SJSA1 (cell line): ENCODE data around the gene C16orf87. TPM values are rescaled to one million over a fixed set of nuclear protein-coding genes. Genes with fewer than 3 reads are reported as not detected.

Experiments
- DNase-seq, 2 experiments: peaks; one replicate each; pipeline ENCODE4 v3.0.0-alpha.2; 2015 to 2020; ENCODE audit warnings: low spot score in 2 of 2, low read depth in 1 of 2
- H3K27ac ChIP-seq: fragments of 250-450 bp; sonication (Bioruptor Pico); 2 replicates; pipeline ENCODE4 v1.5.1; 2020; ENCODE audit warnings: mild to moderate bottlenecking, moderate library complexity
- H3K27me3 ChIP-seq: fragments of 250-450 bp; sonication (Bioruptor Pico); replicated peaks from 2 replicates; pipeline ENCODE4 v1.5.1; 2020; ENCODE audit warnings: mild to moderate bottlenecking, moderate library complexity
- H3K36me3 ChIP-seq: fragments of 250-450 bp; sonication (Bioruptor Pico); 2 replicates; pipeline ENCODE4 v1.5.1; 2020; ENCODE audit warnings: mild to moderate bottlenecking
- H3K4me1 ChIP-seq: fragments of 250-450 bp; sonication (Bioruptor Pico); replicated peaks from 2 replicates; pipeline ENCODE4 v1.6.1; 2021; ENCODE audit warnings: mild to moderate bottlenecking
- H3K4me3 ChIP-seq: fragments of 250-450 bp; sonication (Bioruptor Pico); 2 replicates; pipeline ENCODE4 v1.5.1; 2020; ENCODE audit warnings: mild to moderate bottlenecking
- H3K9me3 ChIP-seq: fragments of 250-450 bp; sonication (Bioruptor Pico); replicated peaks from 2 replicates; pipeline ENCODE4 v1.5.1; 2020; ENCODE audit warnings: mild to moderate bottlenecking
- total RNA-seq: library from RNA; depleted of rRNA; stranded (reverse); fragments of >200 nt; shearing (Covaris generic); gene quantifications from 2 replicates; pipeline ENCODE4 v1.2.3, GENCODE V29; 2014

Gene C16orf87
- total RNA-seq, 1 experiment from 2014 or later = 33.9 TPM

DNA sequence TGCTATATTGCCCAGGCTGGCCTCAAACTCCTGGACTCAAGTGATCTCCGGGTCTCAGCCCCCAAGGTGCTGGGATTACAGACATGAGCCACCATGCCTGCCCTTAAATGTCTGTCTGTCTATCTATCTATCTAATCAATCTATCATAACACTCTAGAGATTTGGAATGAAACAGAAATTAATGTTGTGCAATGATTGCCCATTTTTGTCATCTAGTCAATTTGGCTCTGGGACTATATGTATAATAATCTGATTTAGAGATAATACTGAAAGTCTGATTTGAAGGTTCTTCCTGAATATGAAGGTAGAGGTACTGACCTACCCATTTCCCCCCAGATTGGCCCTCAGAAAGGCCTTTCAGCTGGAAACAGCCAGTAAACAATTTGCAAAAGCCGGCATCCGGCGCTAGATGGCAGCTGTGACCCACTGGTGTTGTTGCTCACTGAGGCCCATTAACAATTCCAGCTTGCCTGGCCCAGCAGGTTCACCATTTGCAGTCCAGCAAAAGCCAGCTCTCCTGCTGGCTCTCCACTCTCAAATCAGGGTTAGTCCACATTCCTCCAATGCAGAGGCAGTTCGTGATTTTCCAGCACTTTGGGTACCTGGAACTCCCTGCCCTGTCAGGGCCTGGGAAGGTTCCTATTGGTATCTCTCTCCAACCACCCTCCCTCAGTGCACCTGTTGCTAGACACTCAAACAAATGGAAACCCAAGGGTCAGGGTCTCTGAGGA is 22.9 kb upstream of the C16orf87 start:
- Histone ChIP-seq H3K27me3 (no peaks in the 10 kb centered on the region), H3K27ac (no peak overlapping the region), H3K9me3 (no peaks in the 10 kb centered on the region; the same call in 1 of the 2 replicates), H3K4me1 (peaks cover 14% of the 10 kb centered on the region), H3K4me3 (no peak overlapping the region), H3K36me3 (no peaks in the 10 kb centered on the region)
- peak; percentile 42 to 66 for DNase-seq

DNA sequence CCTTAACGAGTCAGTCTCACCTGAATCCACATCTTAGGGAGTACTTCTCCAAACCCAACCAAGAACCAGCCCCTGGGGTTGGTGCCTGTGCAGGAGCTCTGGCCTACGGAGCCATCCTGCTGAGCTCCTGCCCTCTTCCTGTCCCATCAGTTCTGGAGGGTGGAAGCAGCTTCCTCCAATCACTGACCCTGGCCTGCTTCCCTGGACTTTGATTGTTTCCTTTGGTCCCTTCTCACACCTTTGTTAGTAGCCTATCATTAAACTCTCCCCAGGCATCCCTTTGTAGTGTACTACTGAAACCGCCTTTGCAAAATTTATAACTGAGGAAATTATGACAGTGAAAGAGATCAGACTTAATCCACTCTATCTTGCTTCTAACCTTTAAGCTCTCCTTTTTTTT is 21.1 kb upstream of the C16orf87 start:
- Histone ChIP-seq H3K4me3 (no peak overlapping the region), H3K27me3 (no peaks in the 10 kb centered on the region), H3K36me3 (no peaks in the 10 kb centered on the region), H3K9me3 (no peaks in the 10 kb centered on the region; the same call in 1 of the 2 replicates), H3K27ac (no peak overlapping the region), H3K4me1 (peaks cover 8% of the 10 kb centered on the region)
- no peak for DNase-seq

DNA sequence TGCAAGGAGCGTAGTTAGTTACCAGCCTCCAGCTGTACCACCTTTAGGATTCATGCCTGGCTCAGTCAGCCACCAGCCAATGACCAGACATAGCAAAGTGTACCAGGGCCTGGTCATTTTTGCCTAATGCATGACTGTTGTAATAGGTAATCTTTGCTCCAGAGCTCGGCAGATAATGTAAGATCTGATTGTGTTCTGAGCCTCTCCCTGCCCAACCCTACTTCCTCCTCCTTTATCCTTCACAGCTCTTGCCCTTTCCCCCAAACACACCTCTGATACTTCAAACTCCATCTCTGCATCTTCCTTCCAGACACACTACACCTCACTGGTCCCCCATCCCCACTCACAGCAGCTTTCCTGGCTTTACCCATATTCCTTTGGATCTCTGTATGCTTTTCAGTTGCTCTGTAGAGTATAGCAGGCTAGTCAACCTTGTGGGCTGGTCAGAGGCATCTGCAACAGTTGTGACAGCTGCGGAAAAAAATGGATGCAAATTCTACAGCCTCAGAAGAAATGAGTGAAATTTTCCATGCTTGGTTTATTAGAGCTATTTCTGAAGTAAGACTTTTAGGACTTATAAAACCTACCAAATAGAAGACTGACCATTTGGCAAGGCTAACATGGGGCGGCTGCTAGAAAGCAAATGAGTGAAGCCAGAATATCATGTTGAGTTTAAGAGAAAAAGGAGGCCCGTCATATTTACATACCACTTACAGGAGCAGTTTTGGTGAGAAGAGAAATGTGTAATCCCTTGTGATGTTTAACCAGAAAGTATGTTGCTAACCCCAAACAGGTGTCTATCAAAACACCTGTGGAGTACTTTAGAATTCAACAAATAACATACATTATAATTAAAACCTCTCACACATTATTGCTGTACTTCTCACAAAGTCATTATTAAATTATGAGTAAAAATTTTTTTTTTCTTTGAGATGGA is 19.9 kb upstream of the C16orf87 start:
- Histone ChIP-seq H3K4me3 (no peak overlapping the region), H3K9me3 (no peaks in the 10 kb centered on the region; the same call in 1 of the 2 replicates), H3K27ac (no peak overlapping the region), H3K36me3 (no peaks in the 10 kb centered on the region), H3K4me1 (peaks cover 8% of the 10 kb centered on the region), H3K27me3 (no peaks in the 10 kb centered on the region)
- DNase-seq = no peak

DNA sequence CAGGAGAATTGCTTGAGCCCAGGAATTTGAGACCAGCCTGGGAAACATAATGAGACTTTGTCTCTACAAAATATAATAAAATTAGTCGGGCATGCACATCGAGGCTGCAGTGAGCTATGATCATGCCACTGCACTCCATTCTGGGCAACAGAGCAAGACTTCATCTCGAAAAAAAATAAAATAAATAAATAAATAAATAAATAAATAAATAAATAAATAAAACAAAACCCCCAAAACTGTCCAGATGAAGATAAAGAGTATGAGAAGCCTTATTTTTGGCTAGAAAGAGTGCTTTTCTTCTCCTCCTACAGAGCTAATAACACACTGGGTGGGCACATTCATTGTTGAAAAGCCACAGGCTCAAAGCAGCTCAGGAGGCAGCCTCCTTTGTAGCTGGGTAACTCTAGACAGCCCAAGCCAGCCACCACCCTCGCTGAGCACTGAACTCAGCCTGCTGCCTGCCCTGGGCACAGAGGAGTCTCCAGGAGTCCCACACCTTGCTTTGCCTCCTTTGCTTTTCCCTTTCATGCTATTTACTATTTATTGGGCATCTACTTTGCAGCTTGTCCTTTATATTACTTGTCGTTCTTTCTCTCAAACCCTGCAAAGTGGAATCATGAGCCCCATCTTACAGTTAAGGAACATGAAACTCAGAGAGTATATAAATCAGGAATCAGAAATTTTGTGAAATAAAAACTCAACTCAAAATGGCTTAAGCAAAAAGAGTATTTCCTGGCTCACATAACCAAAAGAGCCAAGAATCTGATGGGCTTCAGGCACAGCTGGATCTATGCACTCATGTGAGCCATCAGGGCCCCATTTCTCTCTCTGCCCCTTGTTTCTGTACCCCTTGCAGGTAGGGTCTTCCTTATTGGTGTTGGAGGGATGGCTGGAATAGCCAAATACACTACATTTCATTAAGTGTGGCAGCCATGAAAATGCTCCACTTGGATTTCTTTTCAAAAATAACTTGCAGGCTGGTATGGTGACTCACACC is 18.1 kb upstream of the C16orf87 start:
- Histone ChIP-seq H3K27ac (no peak overlapping the region), H3K36me3 (no peaks in the 10 kb centered on the region), H3K27me3 (no peaks in the 10 kb centered on the region), H3K4me1 (peaks cover 20% of the 10 kb centered on the region), H3K9me3 (0 out of 2 replicates have a peak, but pooled peaks cover 3% of the 10 kb centered on the region), H3K4me3 (no peak overlapping the region)
- DNase-seq = no peak

DNA sequence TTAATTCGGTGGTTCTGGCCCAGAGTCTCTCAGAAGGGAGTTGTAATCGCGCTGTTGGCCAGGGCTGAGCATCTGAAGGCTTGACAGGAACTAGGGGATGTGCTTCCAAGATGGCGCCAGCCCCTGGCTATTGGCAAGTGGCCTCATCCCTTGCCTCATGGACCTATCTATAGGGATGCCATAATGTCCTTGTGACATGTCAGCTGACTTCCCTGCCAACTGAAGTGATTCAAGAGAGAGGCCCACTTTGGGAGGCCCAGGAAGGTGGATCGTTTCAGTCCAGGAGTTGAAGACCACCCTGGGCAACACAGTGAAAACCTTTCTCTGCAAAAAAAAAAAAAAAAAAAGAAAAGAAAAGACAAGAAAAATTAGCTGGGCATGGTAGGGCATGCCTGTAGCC is 15.0 kb upstream of the C16orf87 start:
- no peak overlapping the region for H3K27ac ChIP-seq
- peaks cover 22% of the 10 kb centered on the region for H3K4me1 ChIP-seq
- no peaks in the 10 kb centered on the region for H3K27me3 ChIP-seq
- no peak for DNase-seq
- H3K4me3 ChIP-seq = no peak overlapping the region
- H3K36me3 ChIP-seq = no peaks in the 10 kb centered on the region
- 0 out of 2 replicates have a peak, but pooled peaks cover 3% of the 10 kb centered on the region for H3K9me3 ChIP-seq

DNA sequence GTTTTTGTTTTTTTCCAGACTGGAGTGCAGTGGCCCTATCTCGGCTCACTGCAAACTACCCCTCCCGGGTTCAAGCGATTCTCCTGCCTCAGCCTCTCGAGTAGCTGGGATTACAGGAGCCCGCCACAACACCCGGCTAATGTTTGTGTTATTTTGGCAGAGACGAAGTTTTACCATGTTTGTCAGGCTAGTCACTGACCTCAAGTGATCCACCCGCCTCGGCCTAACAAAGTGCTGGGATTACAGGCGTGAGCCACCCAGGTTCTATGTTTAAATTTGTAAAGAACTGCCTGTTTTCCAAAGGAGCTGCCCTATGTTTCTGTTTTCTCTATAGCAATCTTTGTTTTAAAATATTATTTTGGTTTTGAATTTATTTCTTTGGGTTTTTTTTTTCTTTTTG is 13.8 kb upstream of the C16orf87 start:
- H3K27me3 ChIP-seq = no peaks in the 10 kb centered on the region
- DNase-seq = peak; percentile 83 to 84
- 0 out of 2 replicates have a peak, but pooled peaks cover 3% of the 10 kb centered on the region for H3K9me3 ChIP-seq
- peak overlapping the region; percentile 65 for H3K27ac ChIP-seq
- no peaks in the 10 kb centered on the region for H3K36me3 ChIP-seq
- H3K4me3 ChIP-seq = no peak overlapping the region
- peaks cover 22% of the 10 kb centered on the region for H3K4me1 ChIP-seq

DNA sequence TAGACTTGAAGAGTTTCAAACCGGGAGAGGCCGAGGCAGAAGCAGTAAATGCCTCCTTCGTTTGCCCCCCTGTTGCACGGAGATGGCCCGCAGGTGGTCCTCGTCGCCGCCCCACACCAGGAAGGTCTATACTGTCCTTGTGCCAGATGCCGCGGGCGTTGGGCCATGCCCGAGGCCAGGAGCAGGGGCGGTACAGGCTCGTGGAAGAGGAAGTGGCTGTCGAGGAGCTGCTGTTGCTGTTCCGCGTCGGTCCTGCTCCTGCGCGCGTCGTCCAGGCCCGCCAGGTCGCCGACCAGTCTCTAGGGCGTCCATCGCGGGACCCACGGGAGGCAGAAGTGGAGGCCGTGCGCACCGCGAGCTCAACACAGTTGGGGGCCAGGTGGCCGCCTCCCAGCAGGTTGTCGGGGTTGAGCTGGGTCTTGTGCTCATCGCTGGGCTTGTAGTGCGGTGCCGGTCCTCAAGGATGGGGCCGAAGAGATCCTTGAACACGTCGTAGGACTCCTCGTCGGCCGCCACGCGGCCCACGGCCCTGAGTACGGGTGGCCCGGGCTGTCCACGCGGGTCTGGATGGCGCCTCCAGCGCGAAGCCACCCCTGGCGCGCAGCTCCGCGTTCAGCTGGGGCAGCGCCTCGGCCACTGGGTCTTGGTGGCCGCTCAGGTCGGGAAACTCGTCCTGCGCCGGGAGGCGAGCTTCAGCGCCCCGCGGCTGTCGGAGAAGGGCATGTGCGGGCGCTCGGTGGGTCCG is 13.1 kb upstream of the C16orf87 start:
- Histone ChIP-seq H3K27me3 (no peaks in the 10 kb centered on the region), H3K9me3 (0 out of 2 replicates have a peak, but pooled peaks cover 3% of the 10 kb centered on the region), H3K27ac (peak overlapping the region; percentile 3; the same call in 1 of the 2 replicates), H3K4me3 (no peak overlapping the region), H3K36me3 (no peaks in the 10 kb centered on the region), H3K4me1 (peaks cover 16% of the 10 kb centered on the region)
- no peak for DNase-seq

DNA sequence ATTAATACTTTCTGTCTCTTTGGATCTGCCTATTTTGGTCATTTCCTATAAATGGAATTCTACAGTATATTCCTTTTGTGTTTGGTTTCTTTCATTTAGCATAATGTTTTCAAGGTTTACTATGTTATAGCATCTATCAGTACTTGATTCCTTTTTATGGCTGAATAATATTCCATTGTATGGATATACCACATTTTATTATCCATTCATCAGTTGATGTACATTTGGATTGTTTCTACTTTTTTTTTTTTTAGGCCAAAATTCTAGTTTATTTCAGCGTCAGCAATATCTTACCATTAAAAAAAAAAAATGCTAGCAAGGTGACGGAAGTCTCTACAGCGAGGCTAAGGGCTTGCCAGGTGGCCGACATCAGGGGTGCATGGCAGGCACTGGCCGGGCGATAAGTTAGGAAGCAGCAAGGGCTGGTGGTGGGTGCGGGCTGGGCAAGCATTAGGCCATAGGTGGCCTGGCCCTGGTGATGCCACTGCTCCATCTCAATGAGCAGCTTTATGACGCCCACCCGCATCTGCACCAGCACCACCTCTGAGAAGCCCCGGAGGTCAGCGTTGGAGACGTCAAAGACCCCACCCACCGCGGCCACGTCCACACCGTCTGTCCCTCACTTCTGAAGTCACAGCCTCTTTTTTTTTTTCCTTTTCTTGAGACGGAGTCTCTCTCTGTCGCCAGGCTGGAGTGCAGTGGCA is 11.4 kb upstream of the C16orf87 start:
- Histone ChIP-seq H3K36me3 (no peaks in the 10 kb centered on the region), H3K9me3 (0 out of 2 replicates have a peak, but pooled peaks cover 3% of the 10 kb centered on the region), H3K4me3 (no peak overlapping the region), H3K4me1 (peaks cover 14% of the 10 kb centered on the region), H3K27me3 (no peaks in the 10 kb centered on the region), H3K27ac (no peak overlapping the region)
- no peak for DNase-seq

DNA sequence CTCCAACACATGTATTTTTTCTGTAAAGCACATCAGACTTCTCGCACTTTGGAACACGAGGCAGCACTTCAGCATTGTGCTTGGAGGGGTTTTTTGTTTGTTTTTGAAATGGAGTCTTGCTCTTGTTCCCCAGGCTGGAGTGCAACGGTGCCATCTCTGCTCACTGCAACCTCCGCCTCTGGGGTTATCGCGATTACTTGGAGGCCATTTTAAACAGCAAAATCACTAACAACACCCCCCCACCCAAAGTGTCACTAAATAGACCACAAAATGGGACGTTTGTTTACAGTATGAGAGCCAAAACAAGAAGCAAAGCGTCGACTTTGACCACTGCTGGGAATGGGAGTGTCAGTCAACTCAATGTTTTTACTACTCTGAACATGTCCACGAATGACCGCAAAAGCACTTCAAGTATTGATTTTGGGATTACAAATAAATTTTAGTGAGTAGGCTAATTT is 9.0 kb upstream of the C16orf87 start:
- Histone ChIP-seq H3K9me3 (no peaks in the 10 kb centered on the region), H3K27me3 (no peaks in the 10 kb centered on the region), H3K27ac (no peak overlapping the region), H3K4me1 (peaks cover 8% of the 10 kb centered on the region), H3K36me3 (no peaks in the 10 kb centered on the region), H3K4me3 (no peak overlapping the region)
- DNase-seq = no peak

DNA sequence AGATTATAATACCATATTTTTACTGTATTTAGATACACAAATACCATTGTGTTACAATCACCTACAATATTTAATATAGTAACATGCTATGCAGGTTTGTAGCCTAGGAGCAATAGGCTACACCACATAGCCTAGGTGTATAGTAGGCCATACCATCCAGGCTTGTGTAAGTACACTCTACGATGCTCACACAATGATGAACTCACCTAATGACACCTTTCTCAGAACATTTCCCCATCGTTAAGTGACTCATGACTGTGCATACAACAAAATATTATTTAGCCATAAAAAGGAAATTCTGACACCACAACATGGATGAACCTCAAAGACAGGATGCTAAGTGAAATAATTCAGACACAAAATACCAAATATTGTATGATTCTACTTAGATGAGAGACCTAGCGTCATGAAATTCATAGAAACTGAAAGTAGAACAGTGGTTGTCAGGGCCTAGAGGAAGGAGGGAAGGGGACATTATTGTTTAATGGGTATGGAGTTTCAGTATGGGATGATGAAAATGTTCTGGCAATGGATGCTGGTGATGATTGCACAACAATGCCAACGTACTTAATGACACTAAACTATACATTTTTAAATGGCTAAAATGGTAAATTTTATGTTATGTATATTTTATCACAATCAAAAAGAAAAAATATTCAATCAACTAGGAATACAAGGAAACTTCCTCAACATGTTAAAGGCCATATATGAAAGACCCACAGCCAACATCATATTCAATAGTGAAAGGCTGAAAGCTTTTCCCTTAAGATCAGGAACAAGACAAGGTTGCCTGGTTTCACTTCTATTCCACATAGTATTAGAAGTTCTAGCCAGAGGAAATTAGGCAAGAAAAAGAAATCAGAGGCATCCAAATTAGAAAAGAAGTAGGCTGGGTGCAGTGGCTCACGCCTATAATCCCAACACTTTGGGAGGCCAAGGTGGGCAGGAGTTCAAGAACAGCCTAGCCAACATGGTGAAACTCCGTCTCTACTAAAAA is 5.9 kb upstream of the C16orf87 start:
- H3K4me1 ChIP-seq = no peaks in the 10 kb centered on the region
- H3K27ac ChIP-seq = no peak overlapping the region
- H3K27me3 ChIP-seq = no peaks in the 10 kb centered on the region
- no peaks in the 10 kb centered on the region for H3K36me3 ChIP-seq
- no peak for DNase-seq
- no peak overlapping the region for H3K4me3 ChIP-seq
- no peaks in the 10 kb centered on the region for H3K9me3 ChIP-seq

DNA sequence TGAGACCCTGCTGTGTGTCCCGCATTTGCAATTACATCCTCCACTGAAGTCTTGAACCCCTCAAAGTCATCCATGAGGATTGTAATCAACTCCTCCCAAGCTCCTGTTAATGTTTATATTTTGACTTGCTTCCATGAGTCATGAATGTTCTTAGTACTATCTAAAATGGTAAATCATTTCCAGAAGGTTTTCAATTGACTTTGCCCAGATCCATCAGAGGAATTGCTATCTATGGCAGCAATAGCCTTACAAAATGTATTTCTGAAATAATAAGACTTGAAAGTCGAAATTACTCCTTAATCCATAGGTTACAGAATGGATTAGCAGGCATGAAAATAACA is 2.5 kb upstream of the C16orf87 start:
- DNase-seq = no peak
- Histone ChIP-seq H3K36me3 (peaks cover 11% of the 10 kb centered on the region), H3K27me3 (no peaks in the 10 kb centered on the region), H3K4me3 (no peak overlapping the region), H3K27ac (no peak overlapping the region), H3K4me1 (peaks cover 4% of the 10 kb centered on the region; the same call in 1 of the 2 replicates), H3K9me3 (0 out of 2 replicates have a peak, but pooled peaks cover 2% of the 10 kb centered on the region)
